AG09309 (cell line): ENCODE results near the gene FBXO9.
"Not testable (repeated sequence)": the region's sequence is repeated elsewhere in the genome, so short reads cannot be mapped to it uniquely, and the experiment has no call there.

Experiments used
- DNase-seq: peaks from one replicate; pipeline ENCODE4 v3.0.0-alpha.2; 2010; ENCODE audit warnings: low read depth
- H3K4me3 ChIP-seq: 2 replicates; pipeline ENCODE4 v1.5.1; 2011; ENCODE audit warnings: mild to moderate bottlenecking, low read depth, low read length, moderate library complexity; ENCODE audit not compliant: control insufficient read depth
- CTCF ChIP-seq: IDR thresholded peaks from 2 replicates; pipeline ENCODE4 v1.5.1; 2011; ENCODE audit warnings: mild to moderate bottlenecking, low read depth, low read length, inconsistent platforms; ENCODE audit not compliant: insufficient read depth, control insufficient read depth; ENCODE audit errors: missing control alignments

The FBXO9 gene

GRCh38 chr6:53044071-53044470, 21.1 kb upstream of the FBXO9 start:
- H3K4me3 ChIP-seq = no peak overlapping the region
- DNase-seq = no peak
- TF ChIP-seq CTCF = no peak

- H3K4me3 ChIP-seq = no peak overlapping the region
- TF ChIP-seq CTCF = no peak
- no peak for DNase-seq
Measured at GRCh38 chr6:53044572-53044971, 20.6 kb upstream of the FBXO9 start.

- no peak for TF ChIP-seq CTCF
- no peak for DNase-seq
- no peak overlapping the region for H3K4me3 ChIP-seq
Measured at GRCh38 chr6:53045891-53046673, 19.1 kb upstream of the FBXO9 start.

GRCh38 chr6:53048431-53049195, 16.6 kb upstream of the FBXO9 start:
- peak overlapping the region; percentile 38 for H3K4me3 ChIP-seq
- peak; percentile 72 for DNase-seq
- no peak for TF ChIP-seq CTCF

- TF ChIP-seq CTCF = no peak
- no peak for DNase-seq
- no peak overlapping the region for H3K4me3 ChIP-seq
Measured at GRCh38 chr6:53049415-53049814, 15.8 kb upstream of the FBXO9 start.

GRCh38 chr6:53052152-53052551, 13.1 kb upstream of the FBXO9 start:
- H3K4me3 ChIP-seq, DNase-seq: not testable (repeated sequence)

GRCh38 chr6:53054532-53054931, 10.7 kb upstream of the FBXO9 start:
- DNase-seq = no peak
- TF ChIP-seq CTCF = no peak
- no peak overlapping the region for H3K4me3 ChIP-seq
